ENCODE results near the gene CUL4B. TPM values are rescaled to one million over a fixed set of nuclear protein-coding genes. Genes with fewer than 3 reads are reported as not detected.

Gene CUL4B
- total and polyA plus RNA-seq, 2 experiments from 2014 or later, result 12.7 to 42.9 TPM

GRCh38 chrX:120536061-120536460 lies 24.7 kb downstream of the CUL4B start (continued):
- TF ChIP-seq ZNF462 (CRISPR knock-in tag; IDR thresholded peaks at IDR 0.05) (no peak), ZNF331 (CRISPR knock-in tag; IDR thresholded peaks at IDR 0.05; ENCODE audit: low read depth) (no peak), CREB1 (CRISPR knock-in tag; IDR thresholded peaks at IDR 0.05; ENCODE audit: low read depth) (no peak), REST (IDR thresholded peaks at IDR 0.05; ENCODE audit: unreplicated experiment) (no peak), STAT1 (IDR thresholded peaks at IDR 0.05; ENCODE audit: unreplicated experiment) (no peak), EZH2phosphoT487 (IDR thresholded peaks at IDR 0.05; ENCODE audit: unreplicated experiment) (no peak), NANOG (IDR thresholded peaks at IDR 0.05; ENCODE audit: borderline replicate concordance) (no peak), EZH2 (IDR thresholded peaks at IDR 0.05; ENCODE audit: low read depth, unreplicated experiment) (no peak)
- TF ChIP-seq, protein P1, sequence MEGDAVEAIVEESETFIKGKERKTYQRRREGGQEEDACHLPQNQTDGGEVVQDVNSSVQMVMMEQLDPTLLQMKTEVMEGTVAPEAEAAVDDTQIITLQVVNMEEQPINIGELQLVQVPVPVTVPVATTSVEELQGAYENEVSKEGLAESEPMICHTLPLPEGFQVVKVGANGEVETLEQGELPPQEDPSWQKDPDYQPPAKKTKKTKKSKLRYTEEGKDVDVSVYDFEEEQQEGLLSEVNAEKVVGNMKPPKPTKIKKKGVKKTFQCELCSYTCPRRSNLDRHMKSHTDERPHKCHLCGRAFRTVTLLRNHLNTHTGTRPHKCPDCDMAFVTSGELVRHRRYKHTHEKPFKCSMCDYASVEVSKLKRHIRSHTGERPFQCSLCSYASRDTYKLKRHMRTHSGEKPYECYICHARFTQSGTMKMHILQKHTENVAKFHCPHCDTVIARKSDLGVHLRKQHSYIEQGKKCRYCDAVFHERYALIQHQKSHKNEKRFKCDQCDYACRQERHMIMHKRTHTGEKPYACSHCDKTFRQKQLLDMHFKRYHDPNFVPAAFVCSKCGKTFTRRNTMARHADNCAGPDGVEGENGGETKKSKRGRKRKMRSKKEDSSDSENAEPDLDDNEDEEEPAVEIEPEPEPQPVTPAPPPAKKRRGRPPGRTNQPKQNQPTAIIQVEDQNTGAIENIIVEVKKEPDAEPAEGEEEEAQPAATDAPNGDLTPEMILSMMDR (conservative IDR thresholded peaks at IDR 0.05; ENCODE audit: low read depth in 2 of 2), result no peak

All from GM23338 (cell line).